Endodermal cell (in vitro differentiated cells): ENCODE results near the gene TMEM245. TPM values are rescaled to one million over a fixed set of nuclear protein-coding genes. Genes with fewer than 3 reads are reported as not detected.

ENCODE experiments used
- DNase-seq: peaks from one replicate; pipeline ENCODE4 v3.0.0-alpha.2; 2017
- H3K27ac ChIP-seq: 2 replicates; pipeline ENCODE4 v1.5.1; 2013; ENCODE audit warnings: mild to moderate bottlenecking, low read depth, low read length, moderate library complexity
- H3K27me3 ChIP-seq: 2 replicates; pipeline ENCODE4 v1.6.1; 2013; ENCODE audit warnings: mild to moderate bottlenecking, low read length, moderate library complexity; ENCODE audit not compliant: insufficient read depth, control insufficient read depth, poor library complexity, severe bottlenecking
- H3K36me3 ChIP-seq: 2 replicates; pipeline ENCODE4 v1.7.0; 2013; ENCODE audit warnings: mild to moderate bottlenecking, low read length, moderate library complexity; ENCODE audit not compliant: control insufficient read depth, insufficient read depth
- H3K4me1 ChIP-seq: one replicate; pipeline ENCODE4 v1.7.0; 2013; ENCODE audit warnings: low read length; ENCODE audit not compliant: control insufficient read depth, insufficient read depth
- H3K4me3 ChIP-seq: 2 replicates; pipeline ENCODE4 v1.5.1; 2013; ENCODE audit warnings: mild to moderate bottlenecking, low read length, moderate library complexity
- H3K9ac ChIP-seq: 2 replicates; pipeline ENCODE4 v1.6.1; 2013; ENCODE audit warnings: mild to moderate bottlenecking, low read length, moderate library complexity; ENCODE audit not compliant: poor library complexity, severe bottlenecking; ENCODE audit errors: extremely low read depth
- H3K9me3 ChIP-seq: 2 replicates; pipeline ENCODE4 v1.6.1; 2013; ENCODE audit warnings: mild to moderate bottlenecking, low read length, moderate library complexity; ENCODE audit not compliant: control insufficient read depth
- H3K27ac Mint-ChIP-seq: 2 replicates; pipeline ENCODE4 v1.8.0; 2020; ENCODE audit warnings: mixed read lengths
- H3K27me3 Mint-ChIP-seq: 2 replicates; pipeline ENCODE4 v1.8.0; 2021; ENCODE audit warnings: mild to moderate bottlenecking, mixed read lengths; ENCODE audit not compliant: insufficient read depth
- H3K36me3 Mint-ChIP-seq: 2 replicates; pipeline ENCODE4 v1.8.0; 2020; ENCODE audit warnings: low read depth, mixed read lengths
- H3K4me1 Mint-ChIP-seq: 2 replicates; pipeline ENCODE4 v1.8.0; 2020; ENCODE audit warnings: mixed read lengths
- H3K4me3 Mint-ChIP-seq: 2 replicates; pipeline ENCODE4 v1.8.0; 2020; ENCODE audit warnings: mild to moderate bottlenecking, moderate library complexity, mixed read lengths
- H3K9me3 Mint-ChIP-seq: 2 replicates; pipeline ENCODE4 v1.8.0; 2020; ENCODE audit warnings: mild to moderate bottlenecking, mixed read lengths
- CTCF ChIP-seq: fragments of 200-600 bp; sonication (generic); conservative IDR thresholded peaks from 2 replicates; pipeline ENCODE4 v1.5.0; 2021; ENCODE audit warnings: antibody characterized with exemption, mild to moderate bottlenecking
- WGBS, 2 experiments: methylation state at CpG; one replicate each; pipeline versions ENCODE4 v1.1.5 to v1.1.7; 2013; ENCODE audit warnings: missing lambda C conversion rate in 2 of 2, mixed read lengths in 1 of 2; ENCODE audit not compliant: insufficient coverage in 1 of 2, insufficient read length in 1 of 2; 5-methylcytosine and 5-hydroxymethylcytosine counted together
- total RNA-seq, 2 donors: library from RNA; stranded (reverse); fragmentation: NEBNext Ultra II Directional in 1 of 2; extraction: Animal tissue kit (Norgen Biotek cat#: 25700) in 1 of 2; gene quantifications; 2 replicates in 1 of 2; 3 replicates in 1 of 2; pipeline ENCODE4 v1.2.1, GENCODE V29; 2021

The TMEM245 gene
- total RNA-seq, 2 donors from 2014 or later = 42.8 to 55.0 TPM

- Histone ChIP-seq H3K9me3 (no peaks in the 10 kb centered on the region), H3K27me3 (no peaks in the 10 kb centered on the region), H3K4me1 (no peaks in the 10 kb centered on the region), H3K27ac (no peak overlapping the region), H3K9ac (no peak overlapping the region), H3K4me3 (no peak overlapping the region), H3K36me3 (peaks cover 72% of the 10 kb centered on the region)
- WGBS, 2 experiments = 93 to 97% methylated on average over 2 to 7 of the region's 7 CpGs
- Mint-ChIP-seq H3K4me3 (no peak overlapping the region), H3K27ac (no peak overlapping the region), H3K27me3 (no peaks in the 10 kb centered on the region), H3K36me3 (peaks cover 69% of the 10 kb centered on the region), H3K9me3 (no peaks in the 10 kb centered on the region), H3K4me1 (peaks cover 8% of the 10 kb centered on the region)
- no peak for DNase-seq
- no peak for TF ChIP-seq CTCF
These were observed 31.5 kb downstream of the TMEM245 start for GRCh38 chr9:109088221-109088620.

GRCh38 chr9:109087795-109088194 lies 32.0 kb downstream of the TMEM245 start:
- no peaks in the 10 kb centered on the region for H3K9me3 Mint-ChIP-seq
- peaks cover 68% of the 10 kb centered on the region for H3K36me3 ChIP-seq
- no peaks in the 10 kb centered on the region for H3K4me1 ChIP-seq
- H3K4me3 Mint-ChIP-seq = no peak overlapping the region
- H3K36me3 Mint-ChIP-seq = peaks cover 67% of the 10 kb centered on the region
- no peaks in the 10 kb centered on the region for H3K27me3 Mint-ChIP-seq
- H3K27me3 ChIP-seq = no peaks in the 10 kb centered on the region
- peak overlapping the region; percentile 42 for H3K27ac Mint-ChIP-seq
- no peak for TF ChIP-seq CTCF
- no peaks in the 10 kb centered on the region for H3K9me3 ChIP-seq
- no peak overlapping the region for H3K27ac ChIP-seq
- H3K9ac ChIP-seq = no peak overlapping the region
- no peak for DNase-seq
- WGBS, 2 experiments = 98 to 100% methylated on average over 2 of the region's 2 CpGs
- H3K4me1 Mint-ChIP-seq = peaks cover 11% of the 10 kb centered on the region
- no peak overlapping the region for H3K4me3 ChIP-seq

- Histone ChIP-seq H3K36me3 (peaks cover 57% of the 10 kb centered on the region), H3K4me3 (no peak overlapping the region), H3K9ac (no peak overlapping the region), H3K9me3 (no peaks in the 10 kb centered on the region), H3K27ac (no peak overlapping the region), H3K27me3 (no peaks in the 10 kb centered on the region), H3K4me1 (peaks cover 2% of the 10 kb centered on the region)
- no peak for TF ChIP-seq CTCF
- no peak for DNase-seq
- Mint-ChIP-seq H3K27me3 (no peaks in the 10 kb centered on the region), H3K27ac (no peak overlapping the region), H3K36me3 (peaks cover 53% of the 10 kb centered on the region), H3K4me3 (no peak overlapping the region), H3K9me3 (no peaks in the 10 kb centered on the region), H3K4me1 (peaks cover 21% of the 10 kb centered on the region)
- WGBS, 2 experiments = 93% methylated on average over 3 of the region's 3 CpGs
These were observed 33.5 kb downstream of the TMEM245 start for GRCh38 chr9:109086221-109086620.
